A549 (cell line): Measurements from ENCODE around the gene MICU2. TPM values are rescaled to one million over a fixed set of nuclear protein-coding genes. Genes with fewer than 3 reads are reported as not detected.

Source experiments
- ATAC-seq, 2 experiments: fragments of 200-7000 bp in 1 of 2; fragments of >200 bp in 1 of 2; cut with Nextera tagmentation in 1 of 2; cut with Tn5 transposase in 1 of 2; 3 replicates each; pipeline versions ENCODE4 v1.8.0 to v1.9.1; 2018 to 2020; ENCODE audit warnings: mild to moderate bottlenecking in 1 of 2, moderate library complexity in 1 of 2
- CTCF ChIA-PET: fragments of 300-600 bp; sonication (Branson Sonifier 250); formaldehyde crosslinking; extraction: SDS; loops from one replicate; lab custom pipeline; 2021; ENCODE audit warnings: antibody characterized with exemption, inconsistent platforms; lab: Yijun Ruan, JAX
- POLR2A ChIA-PET: fragments of 350-600 bp; formaldehyde crosslinking; extraction: SDS; loops from one replicate; lab custom pipeline; 2021; ENCODE audit warnings: antibody characterized with exemption, inconsistent platforms; lab: Yijun Ruan, JAX
- DNase-seq, 2 experiments: peaks; one replicate each; pipeline versions ENCODE4 v3.0.0 to v3.0.0-alpha.2; 2011 to 2016; ENCODE audit warnings: low read depth in 1 of 2, low spot score in 1 of 2
- FAIRE-seq: peaks from 2 replicates; lab custom pipeline; 2011; peaks lifted over from hg19 to GRCh38; lab: Jason Lieb, UNC
- H3K27ac ChIP-seq, 2 experiments: fragments of >200 bp; sonication (Bioruptor Twin); formaldehyde crosslinking; 3 replicates each; pipeline ENCODE4 v1.5.1; 2016 to 2017
- H3K4me1 ChIP-seq: fragments of >200 bp; sonication (Bioruptor Twin); formaldehyde crosslinking; 3 replicates; pipeline ENCODE4 v1.6.1; 2016
- H3K4me2 ChIP-seq: fragments of >200 bp; sonication (Bioruptor Twin); formaldehyde crosslinking; 3 replicates; pipeline ENCODE4 v1.6.1; 2016
- H3K4me3 ChIP-seq: fragments of >200 bp; sonication (Bioruptor Twin); formaldehyde crosslinking; 3 replicates; pipeline ENCODE4 v1.5.1; 2016
- H3K9me3 ChIP-seq: fragments of >200 bp; sonication (Bioruptor Twin); formaldehyde crosslinking; 3 replicates; pipeline ENCODE4 v1.6.1; 2016
- ATOH8 ChIP-seq: fragments of 250-450 bp; sonication (Bioruptor Pico); IDR thresholded peaks from 2 replicates; pipeline ENCODE4 v1.5.0; 2020; ENCODE audit warnings: low read depth, mild to moderate bottlenecking, moderate library complexity
- BHLHE40 ChIP-seq: IDR thresholded peaks from 2 replicates; pipeline ENCODE4 v1.6.1; 2012; ENCODE audit warnings: low read depth, low read length, inconsistent platforms
- CBX2 ChIP-seq: fragments of 200-600 bp; sonication (generic); IDR thresholded peaks from 2 replicates; pipeline ENCODE4 v1.6.1; 2016; ENCODE audit warnings: low read depth, mild to moderate bottlenecking, borderline replicate concordance
- CBX8 ChIP-seq: fragments of 200-600 bp; sonication (generic); IDR thresholded peaks from 2 replicates; pipeline ENCODE4 v1.6.1; 2016
- CEBPB ChIP-seq, 2 experiments: fragments of >200 bp in 1 of 2; sonication (Bioruptor Twin) in 1 of 2; formaldehyde crosslinking in 1 of 2; IDR thresholded peaks; 2 replicates each; pipeline ENCODE4 v1.6.1; 2012 to 2016
- CHD2 ChIP-seq: fragments of 150-350 bp; IDR thresholded peaks from 2 replicates; pipeline ENCODE4 v1.6.1; 2014; ENCODE audit warnings: low read length; ENCODE audit not compliant: partially characterized antibody
- CHD4 ChIP-seq: fragments of 200-600 bp; sonication (generic); IDR thresholded peaks from 2 replicates; pipeline ENCODE4 v1.6.1; 2016; ENCODE audit warnings: antibody characterized with exemption, mild to moderate bottlenecking, borderline replicate concordance
- GATA3 ChIP-seq: IDR thresholded peaks from 2 replicates; pipeline ENCODE4 v1.6.1; 2012; ENCODE audit warnings: borderline replicate concordance
- HDAC2 ChIP-seq: fragments of 200-600 bp; sonication (generic); IDR thresholded peaks from 2 replicates; pipeline ENCODE4 v1.6.1; 2016
- HMGXB4 ChIP-seq: fragments of 250-450 bp; sonication (Bioruptor Pico); IDR thresholded peaks from 2 replicates; pipeline ENCODE4 v1.5.0; 2021; ENCODE audit warnings: mild to moderate bottlenecking, moderate library complexity, borderline replicate concordance
- HOXA7 ChIP-seq: fragments of 250-450 bp; sonication (Bioruptor Pico); IDR thresholded peaks from 2 replicates; pipeline ENCODE4 v1.5.0; 2020; ENCODE audit warnings: mild to moderate bottlenecking, moderate library complexity
- JUN ChIP-seq, 2 experiments: fragments of >200 bp; sonication (Bioruptor Twin); formaldehyde crosslinking; IDR thresholded peaks; 2 replicates in 1 of 2; 3 replicates in 1 of 2; pipeline ENCODE4 v1.6.1; 2016 to 2017
- KDM5A ChIP-seq: fragments of 200-600 bp; sonication (generic); IDR thresholded peaks from 2 replicates; pipeline ENCODE4 v1.6.1; 2016; ENCODE audit warnings: antibody characterized with exemption, mild to moderate bottlenecking
- MAZ ChIP-seq: fragments of 150-350 bp; IDR thresholded peaks from 2 replicates; pipeline ENCODE4 v1.6.1; 2014; ENCODE audit warnings: antibody characterized with exemption, low read depth, low read length, borderline replicate concordance
- NFE2L2 ChIP-seq: fragments of 150-350 bp; conservative IDR thresholded peaks from 2 replicates; pipeline ENCODE4 v1.6.1; 2014; ENCODE audit warnings: low read length
- RARB ChIP-seq: fragments of 250-450 bp; sonication (Bioruptor Pico); IDR thresholded peaks from 2 replicates; pipeline ENCODE4 v1.8.0; 2021; ENCODE audit warnings: mild to moderate bottlenecking, moderate library complexity
- REST ChIP-seq: fragments of 200-600 bp; sonication (generic); IDR thresholded peaks from 2 replicates; pipeline ENCODE4 v1.6.1; 2016; ENCODE audit warnings: antibody characterized with exemption, mild to moderate bottlenecking, moderate library complexity
- RFX5 ChIP-seq: fragments of 450-650 bp; IDR thresholded peaks from 2 replicates; pipeline ENCODE4 v1.7.1; 2014; ENCODE audit warnings: antibody characterized with exemption, mild to moderate bottlenecking, moderate library complexity
- RNF2 ChIP-seq: fragments of 200-600 bp; sonication (generic); IDR thresholded peaks from 2 replicates; pipeline ENCODE4 v1.6.1; 2016; ENCODE audit warnings: low read depth, mild to moderate bottlenecking, antibody characterized with exemption, moderate library complexity, borderline replicate concordance
- SMC3 ChIP-seq: fragments of >200 bp; sonication (Bioruptor Twin); formaldehyde crosslinking; IDR thresholded peaks from 3 replicates; pipeline ENCODE4 v1.6.1; 2018; ENCODE audit warnings: inconsistent platforms
- SREBF2 ChIP-seq: fragments of 450-650 bp; IDR thresholded peaks from 2 replicates; pipeline ENCODE4 v1.6.1; 2014; ENCODE audit warnings: mild to moderate bottlenecking, moderate library complexity
- TFCP2L1 ChIP-seq: fragments of 250-450 bp; sonication (Bioruptor Pico); IDR thresholded peaks from 2 replicates; pipeline ENCODE4 v1.5.0; 2021; ENCODE audit warnings: mild to moderate bottlenecking
- ZC3H11A ChIP-seq: fragments of 450-650 bp; IDR thresholded peaks from 2 replicates; pipeline ENCODE4 v1.6.1; 2014; ENCODE audit warnings: antibody characterized with exemption, mild to moderate bottlenecking
- ZNF302 ChIP-seq: fragments of 250-450 bp; sonication (Bioruptor Pico); IDR thresholded peaks from 2 replicates; pipeline ENCODE4 v1.9.0; 2021; ENCODE audit warnings: inconsistent platforms, mild to moderate bottlenecking, moderate library complexity
- WGBS: methylation state at CpG from one replicate; pipeline ENCODE4 v1.1.6; 2017; ENCODE audit errors: missing lambda C conversion rate; 5-methylcytosine and 5-hydroxymethylcytosine counted together
- polyA plus RNA-seq, 4 experiments: library from polyadenylated mRNA; depleted of rRNA in 3 of 4; stranded (reverse); fragments of >200 nt; fragmentation: RNase III in 1 of 4; extraction: RNeasy Plus Mini Kit Qiagen cat#74134 plus additional on column Dnase treatment in 1 of 4; gene quantifications; 2 replicates in 3 of 4; 3 replicates in 1 of 4; pipeline ENCODE4 v1.2.3, GENCODE V29; 2011 to 2017

Gene MICU2
- polyA plus RNA-seq, 2 of the 4 experiments (the other 2 are of a cell fraction), result 24.7 to 42.6 TPM

GRCh38 chr13:21546372-21546771 is 57.6 kb downstream of the MICU2 start:
- Histone ChIP-seq H3K27ac (no peak overlapping the region), H3K4me3 (no peak overlapping the region), H3K4me2 (no peak overlapping the region), H3K9me3 (no peaks in the 10 kb centered on the region), H3K4me1 (peaks cover 15% of the 10 kb centered on the region)
- ChIA-PET POLR2A (no interaction called here), CTCF (interaction anchor here (0.9 to 1.0 kb wide), 2 partner anchors 12 to 69 kb away, joined by 3 read pairs; no protein-coding TSS in a partner anchor)
- 95% methylated on average over 1 of the region's 1 CpG for WGBS
- TF ChIP-seq CEBPB (IDR thresholded peaks at IDR 0.05), result no peak
- ATAC-seq (no peak), FAIRE-seq (no peak), DNase-seq (no peak)

GRCh38 chr13:21544515-21544914 is 59.5 kb downstream of the MICU2 start:
- Histone ChIP-seq H3K4me3 (no peak overlapping the region), H3K27ac (no peak overlapping the region), H3K4me1 (peaks cover 19% of the 10 kb centered on the region), H3K9me3 (no peaks in the 10 kb centered on the region), H3K4me2 (no peak overlapping the region)
- no peak for TF ChIP-seq CBX2
- no peak for TF ChIP-seq SREBF2
- no peak for TF ChIP-seq RFX5
- TF ChIP-seq SMC3, result no peak
- no peak for TF ChIP-seq MAZ
- TF ChIP-seq RARB (CRISPR knock-in tag), result no peak
- TF ChIP-seq GATA3, result no peak
- no peak for TF ChIP-seq KDM5A
- no peak for TF ChIP-seq ATOH8 (CRISPR knock-in tag)
- CTCF ChIA-PET, result no interaction called here
- no peak for FAIRE-seq
- WGBS, result 94% methylated on average over 1 of the region's 1 CpG
- POLR2A ChIA-PET, result no interaction called here
- ATAC-seq, result no peak
- DNase-seq, result no peak

GRCh38 chr13:21542563-21542962 is 61.4 kb downstream of the MICU2 start:
- ChIA-PET POLR2A (no interaction called here), CTCF (interaction anchor here (0.7 kb wide), 1 partner anchor 16 kb away, joined by 3 read pairs; no protein-coding TSS in a partner anchor)
- ATAC-seq (no peak), DNase-seq (no peak), FAIRE-seq (no peak)
- TF ChIP-seq BHLHE40, result no peak
- TF ChIP-seq RNF2, result no peak
- no peak for TF ChIP-seq CEBPB (IDR thresholded peaks at IDR 0.05)
- no peak for TF ChIP-seq MAZ
- TF ChIP-seq NFE2L2, result no peak
- no peak for TF ChIP-seq CHD2
- no peak for TF ChIP-seq ZNF302 (CRISPR knock-in tag)
- no peak for TF ChIP-seq HOXA7 (CRISPR knock-in tag)
- no peak for TF ChIP-seq GATA3
- TF ChIP-seq CBX8, result no peak
- no peak for TF ChIP-seq HDAC2
- no peak for TF ChIP-seq SMC3
- TF ChIP-seq SREBF2, result no peak
- TF ChIP-seq TFCP2L1 (CRISPR knock-in tag), result no peak
- TF ChIP-seq REST, result no peak
- no peak for TF ChIP-seq CHD4
- TF ChIP-seq ATOH8 (CRISPR knock-in tag), result no peak
- TF ChIP-seq HMGXB4, result no peak
- TF ChIP-seq JUN (IDR thresholded peaks at IDR 0.05), result no peak
- TF ChIP-seq ZC3H11A, result no peak
- Histone ChIP-seq H3K4me3 (no peak overlapping the region), H3K27ac (no peak overlapping the region), H3K9me3 (no peaks in the 10 kb centered on the region), H3K4me1 (peaks cover 19% of the 10 kb centered on the region), H3K4me2 (peak overlapping the region; percentile 37; the same call in 2 of the 3 replicates)
- 81% methylated on average over 1 of the region's 1 CpG for WGBS
